Adrenal gland (tissue), 5 donors: ENCODE results near the gene COQ7.

Source experiments
- POLR2A ChIP-seq, 2 donors: fragments of 450-650 bp; IDR thresholded peaks; one replicate each; pipeline ENCODE4 v1.6.1; 2017; ENCODE audit warnings: antibody characterized with exemption in 2 of 2, mild to moderate bottlenecking in 2 of 2, moderate library complexity in 1 of 2
- TF ChIP-seq, protein P1 (sequence below), 6 experiments: fragments of 450-650 bp in 4 of 6; fragments of 200-600 bp in 2 of 6; sonication (generic) in 1 of 6; IDR thresholded peaks; 1 replicate in 5 of 6; 2 replicates in 1 of 6; pipeline versions ENCODE4 v1.5.1 to v1.8.0; 2016 to 2021; ENCODE audit warnings: antibody characterized with exemption in 6 of 6, mild to moderate bottlenecking in 2 of 6, moderate library complexity in 1 of 6
- donor health status: DM: no; HTN: no; CAD: no.

DNA sequence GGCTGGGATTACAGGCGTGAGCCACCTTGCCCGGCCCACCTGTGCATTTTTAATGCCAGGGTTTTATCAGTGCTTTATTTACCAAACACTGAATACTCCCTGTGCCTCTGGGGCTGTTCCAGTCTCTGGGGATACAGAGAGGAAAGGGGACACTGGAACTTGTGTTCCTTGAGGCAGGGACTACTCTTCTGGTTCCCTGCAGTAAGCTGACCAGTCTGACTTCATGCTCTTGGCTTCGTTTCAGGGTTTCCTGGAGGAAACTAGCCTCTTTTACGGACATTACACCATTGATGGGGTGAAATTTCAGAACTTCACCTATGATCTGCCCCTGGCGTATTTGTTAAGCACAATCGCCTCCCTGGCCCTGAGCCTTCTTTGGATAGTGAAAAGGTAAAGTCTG lies 37.4 kb upstream of the COQ7 start:
- TF ChIP-seq, protein P1, sequence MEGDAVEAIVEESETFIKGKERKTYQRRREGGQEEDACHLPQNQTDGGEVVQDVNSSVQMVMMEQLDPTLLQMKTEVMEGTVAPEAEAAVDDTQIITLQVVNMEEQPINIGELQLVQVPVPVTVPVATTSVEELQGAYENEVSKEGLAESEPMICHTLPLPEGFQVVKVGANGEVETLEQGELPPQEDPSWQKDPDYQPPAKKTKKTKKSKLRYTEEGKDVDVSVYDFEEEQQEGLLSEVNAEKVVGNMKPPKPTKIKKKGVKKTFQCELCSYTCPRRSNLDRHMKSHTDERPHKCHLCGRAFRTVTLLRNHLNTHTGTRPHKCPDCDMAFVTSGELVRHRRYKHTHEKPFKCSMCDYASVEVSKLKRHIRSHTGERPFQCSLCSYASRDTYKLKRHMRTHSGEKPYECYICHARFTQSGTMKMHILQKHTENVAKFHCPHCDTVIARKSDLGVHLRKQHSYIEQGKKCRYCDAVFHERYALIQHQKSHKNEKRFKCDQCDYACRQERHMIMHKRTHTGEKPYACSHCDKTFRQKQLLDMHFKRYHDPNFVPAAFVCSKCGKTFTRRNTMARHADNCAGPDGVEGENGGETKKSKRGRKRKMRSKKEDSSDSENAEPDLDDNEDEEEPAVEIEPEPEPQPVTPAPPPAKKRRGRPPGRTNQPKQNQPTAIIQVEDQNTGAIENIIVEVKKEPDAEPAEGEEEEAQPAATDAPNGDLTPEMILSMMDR (IDR thresholded peaks at IDR 0.05) = no peak
- no peak for TF ChIP-seq POLR2A (IDR thresholded peaks at IDR 0.05)
